Measurements from ENCODE around the gene DCAKD. TPM values are rescaled to one million over a fixed set of nuclear protein-coding genes. Genes with fewer than 3 reads are reported as not detected.

DCAKD gene
- total and polyA plus RNA-seq, 2 of the 8 experiments (the other 6 are each of a cell fraction or from before 2014, with no cell fraction given) = 35.6 to 52.9 TPM

DNA sequence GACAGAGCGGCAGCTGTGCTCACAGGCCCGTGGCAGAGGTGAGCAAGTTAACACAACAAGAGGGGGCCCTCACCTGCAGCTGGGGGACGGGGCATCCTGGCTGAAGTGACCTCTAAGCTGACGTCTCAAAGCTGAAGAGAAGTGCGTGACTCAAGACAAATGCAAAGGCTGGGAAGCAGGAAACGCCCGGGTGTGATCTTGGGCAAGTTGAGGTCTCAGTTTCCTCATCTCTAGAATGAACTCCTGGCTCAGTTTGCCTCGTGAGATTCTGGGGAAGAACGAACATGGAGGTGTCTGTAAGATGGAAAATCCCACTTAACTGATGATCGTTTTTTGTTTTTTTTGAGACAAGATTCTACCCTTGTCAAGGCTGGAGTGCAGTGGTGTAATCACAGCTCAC, 43.2 kb downstream of the DCAKD start:
- Histone ChIP-seq H2AFZ (ENCODE audit: low read length) (0 out of 2 replicates have a peak overlapping the region, but pooled peaks have one; percentile 72), H4K5ac (ENCODE audit: insufficient read length, low read depth, low read length) (no peak overlapping the region), H2BK15ac (ENCODE audit: low read length) (no peak overlapping the region), H3K79me2 (ENCODE audit: control insufficient read depth in 1 of 2, insufficient read depth in 2 of 2, low read length in 2 of 2) (no peaks in the 10 kb centered on the region), H3K23ac (ENCODE audit: insufficient read length) (no peak overlapping the region), H2BK20ac (ENCODE audit: low read length) (no peak overlapping the region), H2BK5ac (ENCODE audit: low read depth, low read length) (no peak overlapping the region), H3K36me3 (ENCODE audit: control insufficient read depth in 2 of 4, insufficient read depth in 4 of 4, low read length in 3 of 4) (no peaks in the 10 kb centered on the region), H3K14ac (ENCODE audit: insufficient read length) (no peak overlapping the region), H3K9ac (replicated peaks in 1 of 4; ENCODE audit: extremely low read depth in 1 of 4, low read depth in 3 of 4, low read length in 3 of 4) (no peak overlapping the region), H4K20me1 (replicated peaks in 1 of 2; ENCODE audit: control insufficient read depth in 1 of 2, insufficient read depth in 2 of 2, low read length in 2 of 2) (no peaks in the 10 kb centered on the region), H3K4me2 (ENCODE audit: insufficient read depth in 1 of 2, low read depth in 2 of 2, low read length in 2 of 2) (no peak overlapping the region), H3K4me3 (ENCODE audit: extremely low read depth in 1 of 4, insufficient read depth in 2 of 4, low read depth in 3 of 4, low read length in 4 of 4) (no peak overlapping the region), H2BK12ac (ENCODE audit: low read depth, low read length) (peak overlapping the region; percentile 39; the same call in 1 of the 2 replicates), H3K23me2 (ENCODE audit: low read depth, low read length) (no peaks in the 10 kb centered on the region), H3K27ac (ENCODE audit: low read depth, low read length) (no peak overlapping the region), H4K8ac (ENCODE audit: extremely low read depth, insufficient read depth, low read length) (no peak overlapping the region), H3K4me1 (replicated peaks in 1 of 4; ENCODE audit: control insufficient read depth in 3 of 4, insufficient read depth in 4 of 4, low read length in 3 of 4) (peaks cover 5 to 18% (median 9%) of the 10 kb centered on the region in 4 experiments), H2AK5ac (ENCODE audit: low read depth, low read length) (no peak overlapping the region), H3K27me3 (replicated peaks in 1 of 4; ENCODE audit: control insufficient read depth in 3 of 4, extremely low read depth in 1 of 4, insufficient read depth in 3 of 4, low read length in 3 of 4) (peaks cover 0 to 3% (median 0%) of the 10 kb centered on the region in 4 experiments; a peak in 2 of 7 replicates), H4K91ac (replicated peaks; ENCODE audit: insufficient read length, low read length) (no peak overlapping the region), H3K79me1 (ENCODE audit: low read depth, low read length) (no peaks in the 10 kb centered on the region), H3K18ac (ENCODE audit: extremely low read depth, low read length) (peak overlapping the region; percentile 68; the same call in 1 of the 2 replicates), H2BK120ac (replicated peaks; ENCODE audit: low read depth, low read length) (no peak overlapping the region), H3K4ac (replicated peaks; ENCODE audit: insufficient read length, low read depth, low read length) (no peak overlapping the region), H3K9me3 (ENCODE audit: insufficient read depth in 2 of 2, low read depth in 1 of 2, low read length in 1 of 2) (no peaks in the 10 kb centered on the region), H3K56ac (replicated peaks; ENCODE audit: insufficient read length, low read depth, low read length) (no peak overlapping the region)
- DNase-seq (ENCODE audit: low read depth in 1 of 2, low spot score in 2 of 2) (no peak), FAIRE-seq (no peak)
- CTCF ChIA-PET (ENCODE audit: partially characterized antibody) = interaction anchor here (0.7 to 16.2 kb wide), 9 partner anchors 13 to 85 kb away, joined by 3 to 243 read pairs (median 4); no protein-coding TSS in a partner anchor
- WGBS, 2 experiments (ENCODE audit: extremely low coverage in 1 of 2, insufficient coverage in 1 of 2, insufficient read length in 1 of 2, insufficient replicate concordance in 2 of 2, low coverage in 1 of 2, low lambda C conversion rate in 2 of 2, missing lambda C conversion rate in 1 of 2) = 75% methylated on average over 10 of the region's 10 CpGs; no CpG with 5 or more reads in 1 of the 2 experiments
- POLR2A ChIA-PET (ENCODE audit: partially characterized antibody) = interaction anchor here (3.1 kb wide), 1 partner anchor 11 kb away, joined by 11 read pairs; no protein-coding TSS in a partner anchor
- TF ChIP-seq CBX8 (IDR thresholded peaks at IDR 0.05; ENCODE audit: borderline replicate concordance, low read depth, low read length) = no peak
- TF ChIP-seq POU5F1 (IDR thresholded peaks at IDR 0.05; ENCODE audit: low read depth, low read length) = no peak
- TF ChIP-seq GABPA (IDR thresholded peaks at IDR 0.05; ENCODE audit: borderline replicate concordance, insufficient read depth, low read length) = no peak
- TF ChIP-seq SIN3A (conservative IDR thresholded peaks at IDR 0.05 in 1 of 2, IDR thresholded peaks at IDR 0.05 in 1 of 2; ENCODE audit: low read depth in 1 of 2, low read length in 2 of 2) = no peak
- TF ChIP-seq, protein P1, sequence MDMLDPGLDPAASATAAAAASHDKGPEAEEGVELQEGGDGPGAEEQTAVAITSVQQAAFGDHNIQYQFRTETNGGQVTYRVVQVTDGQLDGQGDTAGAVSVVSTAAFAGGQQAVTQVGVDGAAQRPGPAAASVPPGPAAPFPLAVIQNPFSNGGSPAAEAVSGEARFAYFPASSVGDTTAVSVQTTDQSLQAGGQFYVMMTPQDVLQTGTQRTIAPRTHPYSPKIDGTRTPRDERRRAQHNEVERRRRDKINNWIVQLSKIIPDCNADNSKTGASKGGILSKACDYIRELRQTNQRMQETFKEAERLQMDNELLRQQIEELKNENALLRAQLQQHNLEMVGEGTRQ (IDR thresholded peaks at IDR 0.05; ENCODE audit: low read length) = no peak
- no peak for TF ChIP-seq FOSL1 (IDR thresholded peaks at IDR 0.05; ENCODE audit: insufficient read depth, low read depth, low read length)
- TF ChIP-seq EGR1 (IDR thresholded peaks at IDR 0.05; ENCODE audit: borderline replicate concordance, low read depth, low read length) = no peak
- TF ChIP-seq MAX (IDR thresholded peaks at IDR 0.05) = no peak
- TF ChIP-seq, protein P2, sequence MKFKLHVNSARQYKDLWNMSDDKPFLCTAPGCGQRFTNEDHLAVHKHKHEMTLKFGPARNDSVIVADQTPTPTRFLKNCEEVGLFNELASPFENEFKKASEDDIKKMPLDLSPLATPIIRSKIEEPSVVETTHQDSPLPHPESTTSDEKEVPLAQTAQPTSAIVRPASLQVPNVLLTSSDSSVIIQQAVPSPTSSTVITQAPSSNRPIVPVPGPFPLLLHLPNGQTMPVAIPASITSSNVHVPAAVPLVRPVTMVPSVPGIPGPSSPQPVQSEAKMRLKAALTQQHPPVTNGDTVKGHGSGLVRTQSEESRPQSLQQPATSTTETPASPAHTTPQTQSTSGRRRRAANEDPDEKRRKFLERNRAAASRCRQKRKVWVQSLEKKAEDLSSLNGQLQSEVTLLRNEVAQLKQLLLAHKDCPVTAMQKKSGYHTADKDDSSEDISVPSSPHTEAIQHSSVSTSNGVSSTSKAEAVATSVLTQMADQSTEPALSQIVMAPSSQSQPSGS (IDR thresholded peaks at IDR 0.05; ENCODE audit: low read length) = no peak
- no peak for TF ChIP-seq RBBP5 (IDR thresholded peaks at IDR 0.05; ENCODE audit: borderline replicate concordance, low read depth, low read length)
